Brain microvascular endothelial cell (primary cell): ENCODE results near the gene DYNLT4.
A peak's percentile ranks its signal among the peaks of the same experiment; 100 is the strongest.

Source experiments
- DNase-seq: peaks from one replicate; pipeline ENCODE4 v3.0.0-alpha.2; 2020
- H3K27ac ChIP-seq: fragments of 250-450 bp; sonication (Bioruptor Pico); 2 replicates; pipeline ENCODE4 v1.5.1; 2020; ENCODE audit warnings: mild to moderate bottlenecking, moderate library complexity
- H3K27me3 ChIP-seq: fragments of 250-450 bp; sonication (Bioruptor Pico); replicated peaks from 2 replicates; pipeline ENCODE4 v1.5.1; 2020; ENCODE audit warnings: mild to moderate bottlenecking
- H3K36me3 ChIP-seq: fragments of 250-450 bp; sonication (Bioruptor Pico); replicated peaks from 2 replicates; pipeline ENCODE4 v1.5.1; 2020; ENCODE audit warnings: mild to moderate bottlenecking
- H3K4me3 ChIP-seq: 2 replicates; pipeline ENCODE4 v1.5.1; 2011; ENCODE audit warnings: low read depth, mild to moderate bottlenecking, control low read depth, low read length, moderate library complexity
- CTCF ChIP-seq: IDR thresholded peaks from 2 replicates; pipeline ENCODE4 v1.5.1; 2011; ENCODE audit warnings: low read depth, mild to moderate bottlenecking, moderate library complexity, low read length, control low read depth, inconsistent platforms; ENCODE audit errors: missing control alignments
- in situ Hi-C: cut with HindIII; loops from 2 replicates; pipeline ENCODE4 v1.10.0; 2017; ENCODE audit warnings: low sequenced_read_pairs, low pct_ligation_motif_present

DYNLT4 gene

DNA sequence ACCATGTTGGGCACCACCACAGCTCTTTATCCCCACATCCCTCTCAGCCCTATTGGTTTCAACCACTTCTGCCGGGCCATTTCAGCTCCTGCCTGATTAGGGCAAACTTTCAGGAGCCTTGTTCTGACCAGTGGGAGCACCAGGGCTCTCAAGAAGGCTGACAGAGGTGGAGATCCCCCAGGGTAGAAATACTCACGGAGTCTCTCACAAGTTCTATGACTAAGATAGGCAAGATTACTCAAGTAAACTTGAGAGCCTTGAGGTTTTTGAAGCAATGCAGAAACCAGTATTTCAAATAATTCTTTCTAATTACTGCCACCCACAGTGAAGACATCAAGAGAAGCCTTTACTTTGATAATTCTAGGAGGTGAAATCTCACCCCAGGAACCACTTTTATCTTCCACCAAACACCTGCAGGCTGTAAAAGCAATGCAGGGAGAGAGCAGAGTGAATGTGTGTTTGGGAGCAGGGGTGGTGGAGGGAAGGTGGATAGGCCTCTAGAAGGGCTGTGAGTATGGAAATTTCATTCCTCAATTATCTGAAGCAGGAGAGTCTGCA, 42.5 kb upstream of the DYNLT4 start:
- TF ChIP-seq CTCF: no peak
- Histone ChIP-seq H3K27me3 (no peaks in the 10 kb centered on the region), H3K36me3 (no peaks in the 10 kb centered on the region), H3K4me3 (no peak overlapping the region), H3K27ac (no peak overlapping the region)
- no peak for DNase-seq
- in situ Hi-C loops: no loop called here

DNA sequence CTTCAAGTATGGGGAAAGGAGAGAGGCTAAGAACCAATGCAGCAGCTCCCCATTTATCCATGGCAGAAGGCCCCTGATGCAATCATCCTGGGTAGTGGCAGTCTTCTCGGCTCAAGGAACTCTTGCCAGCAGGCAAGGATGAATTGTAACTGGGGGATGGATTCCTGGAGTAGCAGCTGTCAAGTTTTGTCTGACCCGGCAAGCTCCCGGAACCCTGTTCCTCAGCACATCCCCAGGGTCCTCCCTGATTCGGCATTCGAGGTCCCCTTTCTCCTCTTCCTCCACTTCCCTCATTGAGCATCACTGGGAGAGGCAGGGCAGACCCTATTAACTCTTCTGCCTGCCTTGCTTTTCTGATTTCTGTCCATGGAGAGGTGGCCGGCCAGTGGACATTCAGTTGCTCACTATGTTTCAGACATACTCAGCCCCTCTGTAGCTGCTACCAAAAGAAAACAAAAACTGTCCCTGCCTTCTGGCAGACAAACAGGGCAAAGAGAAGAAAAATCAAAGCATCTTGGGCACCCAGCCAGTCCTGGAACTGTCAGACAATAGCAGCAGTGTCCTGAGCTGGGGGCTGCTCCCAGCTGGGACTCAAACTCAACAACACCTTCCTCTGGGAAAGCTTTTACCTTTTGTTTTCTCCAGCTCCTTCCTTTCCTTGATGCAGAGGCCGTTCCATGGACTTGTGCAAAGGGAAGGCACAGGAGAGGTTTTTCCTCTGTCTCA, 41.5 kb upstream of the DYNLT4 start:
- in situ Hi-C loops: no loop called here
- H3K36me3 ChIP-seq: no peaks in the 10 kb centered on the region
- H3K4me3 ChIP-seq: no peak overlapping the region
- DNase-seq: no peak
- TF ChIP-seq CTCF: no peak
- H3K27ac ChIP-seq: no peak overlapping the region
- no peaks in the 10 kb centered on the region for H3K27me3 ChIP-seq

DNA sequence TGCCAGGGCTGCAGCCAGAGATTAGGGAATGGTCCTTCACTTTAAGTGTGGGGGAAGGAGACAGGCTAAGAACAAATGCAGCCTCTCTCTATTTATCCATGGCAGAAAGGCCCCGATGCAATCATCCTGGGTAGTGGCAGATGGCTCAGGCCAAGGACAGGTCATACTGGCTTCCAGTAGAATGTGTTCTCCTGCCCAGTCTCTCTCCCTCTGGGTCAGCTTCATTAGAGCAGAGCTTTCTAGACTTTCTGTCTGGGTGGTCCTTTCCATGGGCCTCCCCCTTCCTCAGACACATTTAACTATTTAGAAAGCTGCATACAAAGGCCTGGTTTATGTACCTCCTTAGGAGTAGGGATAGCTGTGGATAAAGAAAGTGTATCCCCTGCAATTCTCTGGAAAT, 40.7 kb upstream of the DYNLT4 start:
- DNase-seq: no peak
- no peak for TF ChIP-seq CTCF
- Histone ChIP-seq H3K4me3 (no peak overlapping the region), H3K36me3 (no peaks in the 10 kb centered on the region), H3K27me3 (no peaks in the 10 kb centered on the region), H3K27ac (no peak overlapping the region)
- in situ Hi-C loops: no loop called here

- Histone ChIP-seq H3K4me3 (no peak overlapping the region), H3K27me3 (no peaks in the 10 kb centered on the region), H3K27ac (no peak overlapping the region), H3K36me3 (no peaks in the 10 kb centered on the region)
- in situ Hi-C loops: no loop called here
- TF ChIP-seq CTCF: no peak
- no peak for DNase-seq
Observed at GRCh38 chr1:44846985-44847384, 39.8 kb upstream of the DYNLT4 start.

DNA sequence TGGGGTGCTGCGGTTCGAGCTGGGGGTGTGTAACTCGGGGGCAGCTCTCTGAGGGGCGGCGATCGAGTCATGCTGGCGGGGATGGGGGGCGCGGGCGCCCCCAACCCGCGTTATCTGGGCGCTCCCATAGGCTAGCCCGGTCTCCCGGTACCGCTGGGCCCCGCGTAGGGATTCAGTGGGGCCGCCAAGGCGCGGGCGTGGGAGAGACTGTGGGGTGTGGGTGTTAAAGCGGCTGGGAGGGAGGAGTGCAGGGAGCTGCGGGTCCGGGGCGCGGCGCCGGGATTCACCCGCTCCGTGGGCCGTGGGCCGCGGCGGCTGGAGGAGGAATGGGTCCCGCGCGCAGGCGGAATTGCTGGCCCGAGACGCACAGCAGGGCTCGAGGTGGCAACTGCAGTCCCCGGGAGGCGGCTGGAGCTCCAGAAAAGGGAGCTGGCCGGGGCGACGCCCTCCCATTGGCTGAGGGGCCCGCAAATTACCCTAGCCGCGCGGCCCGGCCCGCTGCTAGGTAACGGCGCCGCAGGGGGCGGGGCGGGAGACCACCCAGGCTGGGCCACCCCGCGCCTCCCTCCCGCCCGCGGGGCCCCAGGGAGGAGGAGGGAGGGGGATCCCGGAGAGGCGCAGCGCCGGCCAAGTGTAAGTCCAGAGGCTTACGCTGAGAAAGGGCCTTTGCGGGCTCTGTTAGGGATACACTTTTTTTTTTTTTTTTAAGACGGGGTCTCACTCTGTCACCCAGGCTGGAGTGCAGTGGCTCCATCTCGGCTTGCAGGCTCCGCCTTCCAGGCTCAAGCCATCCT, 35.9 kb upstream of the DYNLT4 start, which contains the start of gene PTCH2:
PTCH2 (minus strand) TSS at position 392 of the 794 bp plus-strand sequence; CDS start at position 71, 321 bp downstream.
- H3K27ac ChIP-seq: no peak within 1 kb of the TSS
- H3K36me3 ChIP-seq: no peaks in the 10 kb centered on the region
- peak within 1 kb of the TSS; percentile 60 for H3K4me3 ChIP-seq
- no peaks in the 10 kb centered on the region for H3K27me3 ChIP-seq
- no peak for DNase-seq
- no peak for TF ChIP-seq CTCF
- in situ Hi-C loops: no loop called here
